GM18868 (cell line): ENCODE results near the gene SPANXN3.
"Not testable (repeated sequence)": the region's sequence is repeated elsewhere in the genome, so short reads cannot be mapped to it uniquely, and the experiment has no call there.

Experiments
- ATAC-seq: cut with Tn5 transposase; IDR thresholded peaks from one replicate; pipeline ENCODE4 v1.9.1; 2021; ENCODE audit warnings: mild to moderate bottlenecking, moderate library complexity; ENCODE audit not compliant: unreplicated experiment

Gene SPANXN3, protein sequence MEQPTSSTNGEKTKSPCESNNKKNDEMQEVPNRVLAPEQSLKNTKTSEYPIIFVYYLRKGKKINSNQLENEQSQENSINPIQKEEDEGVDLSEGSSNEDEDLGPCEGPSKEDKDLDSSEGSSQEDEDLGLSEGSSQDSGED

DNA sequence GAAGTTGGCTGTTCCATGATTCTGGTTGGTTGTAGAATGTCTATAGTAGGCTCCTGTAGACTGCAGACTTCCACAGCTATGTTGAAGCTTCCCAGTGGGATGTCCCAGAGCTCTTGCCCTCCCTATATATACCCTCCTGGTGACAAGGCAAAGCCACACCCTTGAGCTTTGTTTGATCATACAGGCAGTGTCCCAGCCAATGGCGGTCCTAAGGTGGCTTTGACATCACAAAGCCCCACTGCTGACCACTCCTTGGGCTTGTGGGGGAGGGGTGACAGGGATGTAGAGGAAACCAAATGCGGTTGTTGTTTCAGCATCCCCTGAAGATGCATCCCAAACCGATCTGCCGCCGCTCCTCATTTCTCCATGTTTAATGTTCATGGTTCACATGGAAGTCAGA, at the start of gene SPANXN3:
TSS of gene SPANXN3 (minus strand) at position 101 of the 400 bp plus-strand sequence. CDS start at position 17, 84 bp downstream.
- ATAC-seq = not testable (repeated sequence)

DNA sequence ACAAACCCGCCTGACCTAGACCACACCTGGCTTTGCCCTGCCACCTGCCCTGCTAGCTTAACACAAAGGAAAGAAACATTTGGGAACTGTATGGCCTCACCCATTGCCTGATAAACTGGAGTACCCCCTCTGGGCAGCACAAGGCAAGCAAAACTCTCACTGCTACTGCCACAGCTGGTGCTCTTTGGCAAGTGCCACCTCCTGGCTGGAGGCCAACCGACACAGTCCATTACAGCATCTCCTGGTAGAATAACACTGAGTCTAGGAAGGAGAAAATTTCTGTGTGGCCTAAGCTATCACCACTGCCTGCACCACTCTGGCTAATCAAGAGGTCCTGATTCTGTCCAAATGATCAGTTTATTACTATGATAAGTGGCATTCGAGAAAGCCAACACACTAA, 18.9 kb upstream of the SPANXN3 start:
- ATAC-seq = no peak

DNA sequence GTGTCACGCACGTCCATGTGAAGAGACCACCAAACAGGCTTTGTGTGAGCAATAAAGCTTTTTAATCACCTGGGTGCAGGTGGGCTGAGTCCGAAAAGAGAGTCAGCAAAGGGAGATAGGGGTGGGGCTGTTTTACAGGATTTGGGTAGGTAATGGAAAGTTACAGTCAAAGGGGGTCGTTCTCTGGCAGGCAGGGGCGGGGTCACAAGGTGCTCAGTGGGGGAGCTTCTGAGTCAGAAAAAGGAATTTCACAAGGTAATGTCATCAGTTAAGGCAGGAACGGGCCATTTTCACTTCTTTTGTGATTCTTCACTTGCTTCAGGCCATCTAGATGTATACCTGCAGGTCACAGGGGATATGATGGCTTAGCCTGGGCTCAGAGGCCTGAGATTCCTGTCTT, 15.1 kb downstream of the SPANXN3 start:
- not testable (repeated sequence) for ATAC-seq

DNA sequence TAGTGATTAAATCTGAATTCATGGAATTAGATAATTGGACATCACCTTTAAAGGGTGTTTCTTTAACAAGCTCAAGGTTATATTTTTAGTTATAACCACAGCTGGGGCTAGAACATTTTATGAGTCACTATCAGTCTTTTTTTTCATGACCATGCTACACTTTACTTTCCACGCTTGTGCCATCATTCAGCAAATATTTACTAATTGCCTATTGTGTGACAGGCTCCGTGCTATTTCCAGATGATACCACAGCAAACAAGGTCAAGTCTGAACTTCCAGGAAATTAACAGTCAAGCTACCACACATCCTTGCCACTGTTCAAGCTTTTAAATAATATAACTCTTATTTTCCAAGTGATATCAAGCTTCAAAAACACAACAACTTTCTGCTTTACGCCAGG, 16.5 kb downstream of the SPANXN3 start:
- no peak for ATAC-seq

DNA sequence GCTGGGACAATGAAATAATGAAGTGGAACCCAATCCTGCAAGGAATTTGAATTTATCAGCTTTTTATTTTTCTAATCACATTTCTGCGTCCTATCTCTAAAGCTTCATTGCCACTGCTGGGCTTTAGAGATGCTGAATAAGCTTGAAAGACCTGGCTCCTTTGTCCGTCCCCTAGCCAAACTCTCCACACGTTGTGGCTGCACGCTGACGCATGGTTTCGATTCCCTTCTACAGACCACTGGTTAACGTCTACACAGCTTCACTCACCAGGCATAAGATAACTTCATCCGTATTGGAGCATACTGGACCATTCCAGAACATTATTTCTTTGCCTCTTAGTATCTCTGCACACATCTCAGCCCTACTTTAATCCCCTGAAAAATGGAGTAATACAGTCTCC, 31.2 kb downstream of the SPANXN3 start:
- no peak for ATAC-seq

DNA sequence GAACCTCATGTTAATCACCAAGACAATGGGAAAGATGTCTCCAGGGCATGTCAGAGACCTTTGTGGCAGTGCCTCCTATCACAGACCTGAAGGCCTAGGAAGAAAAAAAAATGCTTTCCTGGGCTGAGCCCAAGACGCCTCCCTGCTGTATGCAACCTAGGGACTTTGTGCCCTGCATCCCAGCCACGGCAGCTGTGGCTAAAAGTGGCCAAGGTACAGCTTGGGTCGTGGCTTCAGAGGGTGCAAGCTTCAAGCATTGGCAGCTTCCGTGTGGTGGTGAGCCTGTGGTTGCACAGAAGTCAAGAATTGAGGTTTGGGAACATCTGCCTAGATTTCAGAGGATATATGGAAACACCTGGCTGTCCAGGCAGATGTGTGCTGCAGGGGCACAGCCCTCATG, 40.5 kb downstream of the SPANXN3 start:
- no peak for ATAC-seq

DNA sequence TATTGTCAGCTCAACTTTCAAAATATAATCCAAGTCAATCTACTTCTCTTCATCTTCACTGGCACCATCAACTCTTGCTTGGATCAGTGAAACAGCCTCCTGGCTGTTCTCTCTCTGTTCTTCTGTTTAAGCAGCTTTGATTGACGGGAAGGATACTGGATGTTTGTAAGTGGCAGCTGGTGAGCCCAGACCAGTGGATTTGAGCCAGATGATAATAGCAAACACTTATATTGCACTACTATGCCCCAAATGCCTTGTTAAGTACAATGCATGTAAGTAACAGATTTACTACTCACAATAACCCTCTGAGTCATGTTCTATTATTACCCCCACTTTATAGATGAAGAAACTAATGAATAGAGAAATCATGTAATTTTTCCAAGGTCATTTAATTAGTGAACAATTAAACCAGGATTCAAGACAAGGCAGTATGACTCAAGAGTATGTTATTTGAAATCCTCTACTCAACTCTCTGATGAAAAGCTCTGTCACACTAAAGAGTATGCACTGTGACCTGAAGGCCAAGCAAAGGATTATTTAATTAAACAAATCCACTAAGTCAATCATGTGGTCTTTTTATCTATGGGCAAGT, 44.8 kb downstream of the SPANXN3 start:
- ATAC-seq = no peak

DNA sequence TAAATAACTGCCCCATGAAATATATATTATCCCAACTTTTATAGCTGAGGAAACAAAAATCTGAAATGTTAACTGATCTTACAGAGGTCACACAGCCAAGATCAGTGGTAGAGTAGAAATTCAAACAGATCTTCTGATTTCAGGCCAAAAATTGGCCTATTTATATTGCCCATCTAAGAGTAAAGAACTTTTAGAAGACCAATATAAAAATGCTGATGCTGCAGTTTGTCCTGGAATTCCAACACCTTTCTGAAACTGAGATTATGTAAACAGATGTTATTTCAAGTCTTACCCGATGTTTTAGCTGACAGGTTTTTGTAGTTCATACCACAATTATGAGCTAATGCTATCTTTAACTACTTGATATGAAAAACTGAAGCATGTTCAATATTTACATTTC, 51.1 kb downstream of the SPANXN3 start:
- no peak for ATAC-seq

DNA sequence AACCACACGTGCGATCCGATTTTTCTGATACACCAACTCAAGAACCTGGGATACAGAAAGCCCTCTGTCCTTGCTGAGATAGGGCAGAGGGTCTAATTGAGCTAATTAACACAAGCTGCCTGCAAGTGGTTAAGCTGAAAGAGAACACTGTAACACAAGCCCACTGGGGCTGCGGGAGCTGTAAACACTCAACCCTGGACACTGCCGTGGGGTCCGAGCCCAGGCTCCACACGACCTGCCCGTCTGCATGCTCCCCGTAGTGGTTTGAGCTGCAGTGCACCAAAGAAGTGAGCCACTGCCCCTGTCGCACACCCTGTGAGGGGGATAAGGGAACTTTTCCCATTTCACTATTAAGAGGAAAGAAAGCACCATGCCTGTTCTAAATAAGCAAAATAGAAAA, 54.6 kb downstream of the SPANXN3 start:
- ATAC-seq = no peak

DNA sequence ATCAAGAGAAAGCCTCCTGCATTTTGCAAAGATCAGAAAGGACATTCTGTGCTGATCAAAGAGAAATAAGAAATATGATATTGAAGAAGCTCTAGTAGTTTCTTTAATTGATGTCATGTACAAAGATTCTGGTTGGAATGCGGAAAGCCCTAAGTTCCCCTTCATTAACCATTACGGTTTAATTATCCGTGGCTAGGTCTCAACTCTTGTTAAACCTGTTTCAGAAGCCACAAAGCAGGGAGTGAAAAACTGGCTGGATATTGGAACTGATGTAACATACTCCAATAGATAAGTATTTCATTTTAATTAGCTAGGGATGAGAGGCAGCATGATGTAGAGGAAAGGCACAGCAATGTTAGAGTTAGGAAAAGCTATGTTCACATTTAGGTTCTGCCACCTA, 55.7 kb downstream of the SPANXN3 start:
- no peak for ATAC-seq
